ENCODE measurements around the gene CTCFL. TPM values are rescaled to one million over a fixed set of nuclear protein-coding genes. Genes with fewer than 3 reads are reported as not detected.

CTCFL gene
- total RNA-seq, 1 donor from 2014 or later: not detected

- ATAC-seq (peak; percentile 26), DNase-seq (no peak)
- intact Hi-C loops (cut with micrococcal nuclease): no loop called here
Measured at GRCh38 chr20:57457243-57458095, 67.5 kb downstream of the CTCFL start.

GRCh38 chr20:57456116-57456515 is 68.8 kb downstream of the CTCFL start:
- DNase-seq (no peak), ATAC-seq (no peak)
- intact Hi-C loops (cut with micrococcal nuclease): no loop called here

DNA sequence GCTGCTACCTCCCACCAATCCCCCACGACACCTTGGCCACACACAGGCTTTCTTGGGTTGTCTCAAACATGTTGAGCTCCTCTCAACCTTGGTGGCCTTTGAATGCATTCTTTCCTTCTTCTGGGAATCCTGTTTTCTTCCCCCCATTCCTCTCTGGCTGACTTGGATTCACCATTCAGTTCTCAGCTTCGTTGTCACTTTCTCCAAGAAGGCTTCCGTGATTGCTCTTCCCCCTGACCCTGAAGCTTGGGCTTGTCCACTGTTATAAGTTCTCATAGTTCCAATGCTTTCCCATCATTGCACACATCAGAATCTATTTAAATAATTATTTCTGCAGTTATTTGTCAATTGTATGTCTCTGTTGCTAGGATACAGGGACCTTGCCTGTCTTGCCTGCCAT is 69.6 kb downstream of the CTCFL start:
- intact Hi-C loops (cut with micrococcal nuclease): no loop called here
- DNase-seq (no peak), ATAC-seq (no peak)

DNA sequence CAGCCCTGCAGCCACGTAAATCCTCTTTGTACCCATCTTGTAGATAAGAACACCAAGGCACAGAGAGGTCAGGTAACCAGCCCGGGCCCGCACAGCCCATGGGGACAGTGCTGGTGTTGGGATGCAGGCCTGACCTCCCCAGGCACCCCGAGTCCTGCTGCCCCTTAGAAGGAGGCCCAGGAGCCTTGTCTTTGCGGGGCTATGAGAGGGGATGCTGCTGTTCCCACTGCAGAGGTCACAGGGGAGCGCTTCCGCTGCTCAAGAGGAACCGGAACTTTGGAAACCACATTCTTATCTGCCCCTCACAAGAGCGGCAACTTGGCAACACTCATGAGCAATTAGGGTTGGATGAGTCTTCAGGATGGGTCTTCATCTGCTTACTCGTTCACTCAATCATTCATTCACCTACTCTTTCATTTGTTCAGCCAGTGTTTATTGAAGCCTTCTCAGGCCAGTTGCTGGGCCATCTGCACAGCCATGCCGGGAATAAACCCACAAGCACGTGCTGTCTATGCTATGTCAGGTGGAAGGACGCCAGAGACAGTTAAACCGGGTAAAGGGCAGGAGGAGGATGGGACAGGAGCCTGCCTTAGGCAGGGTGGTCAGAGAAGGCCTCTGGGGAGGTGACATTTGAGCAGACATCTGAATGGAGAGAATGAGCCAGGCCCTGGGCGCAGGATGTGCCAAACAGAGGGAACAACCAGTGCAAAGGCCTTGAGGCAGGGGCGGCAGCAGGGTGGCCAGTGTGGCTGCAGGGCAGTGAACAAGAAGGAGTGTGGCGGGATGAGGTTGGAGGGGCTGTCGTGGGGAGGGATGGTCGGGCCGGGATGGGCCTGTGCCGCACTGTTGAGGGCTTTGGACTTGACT is 72.9 kb downstream of the CTCFL start:
- intact Hi-C loops (cut with micrococcal nuclease): no loop called here
- ATAC-seq (peak; percentile 83), DNase-seq (no peak)

DNA sequence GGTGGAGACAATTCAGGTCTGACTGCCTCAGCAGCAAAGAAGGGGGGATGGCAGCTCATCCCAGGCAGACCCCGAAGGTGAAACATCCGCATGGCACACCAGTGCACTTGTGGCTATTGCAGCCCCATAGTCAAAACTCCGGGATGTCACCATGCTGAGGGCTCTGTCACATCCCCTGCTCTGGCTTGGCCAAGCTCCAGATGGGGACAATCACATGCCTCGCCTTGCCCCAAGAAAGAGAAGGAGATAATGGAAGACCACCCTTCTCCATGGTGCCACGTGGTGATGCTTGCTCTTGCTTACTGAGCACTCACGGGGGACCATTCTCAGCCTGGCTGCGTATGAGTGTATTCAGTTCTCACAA is 73.5 kb downstream of the CTCFL start:
- intact Hi-C loops (cut with micrococcal nuclease): no loop called here
- DNase-seq: no peak
- ATAC-seq: no peak

GRCh38 chr20:57450931-57451330 is 74.0 kb downstream of the CTCFL start:
- intact Hi-C loops (cut with micrococcal nuclease): no loop called here
- ATAC-seq (no peak), DNase-seq (no peak)

- DNase-seq: peak; percentile 60
Measured at GRCh38 chr20:57450419-57450818, 74.5 kb downstream of the CTCFL start.

DNA sequence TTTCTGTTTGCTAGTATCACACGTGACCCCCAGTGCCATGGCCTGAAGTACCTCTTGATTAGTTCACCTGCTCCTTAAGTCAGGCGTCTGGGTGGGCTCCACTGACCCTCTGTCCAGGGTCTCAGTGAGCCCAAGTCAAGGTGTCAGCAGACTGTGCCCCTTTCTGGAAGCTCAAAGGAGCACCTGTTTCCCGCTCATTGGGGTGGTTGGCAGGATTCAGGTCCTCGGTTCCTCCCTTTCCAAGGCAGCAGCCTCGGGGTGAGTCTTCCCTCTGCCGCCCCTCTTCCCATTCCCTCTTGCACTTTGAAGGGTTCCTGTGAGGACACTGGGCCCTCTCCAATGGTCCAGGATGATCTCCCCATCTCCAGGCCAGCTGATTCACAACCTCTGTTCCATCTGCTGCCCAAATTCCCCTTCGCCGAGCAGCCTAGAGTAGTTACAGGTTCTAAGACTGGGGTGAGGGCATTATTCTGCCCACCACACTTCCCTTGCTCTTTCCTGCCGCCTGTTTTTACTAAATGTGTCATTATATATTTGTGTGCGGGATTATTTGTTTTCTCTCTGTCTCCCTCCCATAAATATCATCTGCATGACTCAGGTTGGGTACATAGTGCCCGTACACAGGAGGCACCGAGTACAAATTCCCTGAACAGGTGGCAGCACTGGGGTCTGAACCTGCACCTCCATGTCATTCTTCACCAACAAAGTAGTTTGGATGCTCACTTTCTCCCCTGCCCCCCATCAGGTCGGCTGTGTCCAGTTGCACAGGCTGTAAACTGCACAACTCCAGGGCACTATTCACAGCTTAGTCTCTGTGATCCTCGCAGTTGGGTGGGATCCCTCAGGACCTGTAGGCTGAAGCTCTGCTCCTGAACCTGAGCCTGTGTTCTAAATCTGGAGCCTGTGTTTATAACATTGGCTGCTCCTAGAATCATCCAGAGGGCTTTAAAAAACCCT is 75.3 kb downstream of the CTCFL start:
- DNase-seq (no peak), ATAC-seq (no peak)
- intact Hi-C loops (cut with micrococcal nuclease): no loop called here

More at GRCh38 chr20:57450419-57450818, 74.5 kb downstream of the CTCFL start:
- ATAC-seq: peak; percentile 54
- intact Hi-C loops (cut with micrococcal nuclease): no loop called here

GRCh38 chr20:57448764-57449354 is 76.1 kb downstream of the CTCFL start:
- no peak for DNase-seq
- ATAC-seq: no peak
- intact Hi-C loops (cut with micrococcal nuclease): no loop called here

Other genes starting within 250 kb of the CTCFL start
- gene SPO11, start 195.3 kb downstream of the CTCFL start, total RNA-seq: not detected
- 15.1 TPM for gene RAE1, start 173.9 kb downstream of the CTCFL start, total RNA-seq
- 89.3 TPM for gene RBM38, start 133.7 kb downstream of the CTCFL start, total RNA-seq
- gene PCK1, start 36.0 kb upstream of the CTCFL start, total RNA-seq: 0.62 TPM
- 0.15 TPM for gene ZBP1, start 95.3 kb upstream of the CTCFL start, total RNA-seq
- 24.7 TPM for gene PMEPA1, start 184.9 kb upstream of the CTCFL start, total RNA-seq